K562 (cell line): ENCODE results near the gene BAIAP2L2. TPM values are rescaled to one million over a fixed set of nuclear protein-coding genes. Genes with fewer than 3 reads are reported as not detected.

Experiments
- ATAC-seq: fragments of 200-7000 bp; cut with Tn5 transposase; 3 replicates; pipeline ENCODE4 v1.9.1; 2020; ENCODE audit warnings: moderate library complexity
- BruUV-seq: library from RNA; stranded (reverse); fragments of 400-500 nt; replicated peaks from 2 replicates; lab custom pipeline; 2021; lab: Mats Ljungman, UMichigan
- CTCF ChIA-PET: fragments of 300-600 bp; formaldehyde crosslinking; extraction: SDS; loops from one replicate; lab custom pipeline; 2021; ENCODE audit warnings: low intra/inter-chr PET ratio; lab: Yijun Ruan, JAX
- POLR2A ChIA-PET: fragments of 300-600, 350-650 bp; sonication (Branson Sonifier 250); formaldehyde crosslinking; extraction: SDS; loops from one replicate; lab custom pipeline; 2021; ENCODE audit warnings: antibody characterized with exemption, inconsistent platforms; lab: Yijun Ruan, JAX
- DNase-seq, 4 experiments: peaks; one replicate each; pipeline versions ENCODE4 v3.0.0 to v3.0.0-alpha.2; 2011 to 2018; ENCODE audit warnings: low spot score in 3 of 4, mixed read lengths in 3 of 4; ENCODE audit errors: extremely low read depth in 1 of 4
- FAIRE-seq: peaks from 2 replicates; lab custom pipeline; 2011; peaks lifted over from hg19 to GRCh38; lab: Jason Lieb, UNC
- H2AFZ ChIP-seq: 2 replicates; pipeline ENCODE4 v1.6.0; 2011; ENCODE audit warnings: low read depth, low read length, control low read depth, inconsistent platforms
- H3K27ac ChIP-seq: fragments of 200-600 bp; 3 replicates; pipeline ENCODE4 v1.8.0; 2011; ENCODE audit warnings: low read depth, mild to moderate bottlenecking, control low read depth, inconsistent platforms, low read length, moderate library complexity, mixed read lengths; ENCODE audit errors: extremely low read depth
- H3K27me3 ChIP-seq, 2 experiments: fragments of 300-600 bp in 1 of 2; 2 replicates in 1 of 2; 3 replicates in 1 of 2; pipeline versions ENCODE4 v1.6.0 to v1.8.0; 2011; ENCODE audit warnings: inconsistent platforms in 2 of 2, low read length in 2 of 2, mild to moderate bottlenecking in 1 of 2, mixed read lengths in 1 of 2, moderate library complexity in 1 of 2; ENCODE audit not compliant: control insufficient read depth in 2 of 2, insufficient read depth in 2 of 2
- H3K36me3 ChIP-seq: fragments of 300-600 bp; 3 replicates; pipeline ENCODE4 v1.8.0; 2011; ENCODE audit warnings: mild to moderate bottlenecking, low read length, inconsistent platforms; ENCODE audit not compliant: control insufficient read depth, insufficient read depth
- H3K4me1 ChIP-seq, 2 experiments: fragments of 200-600 bp in 1 of 2; replicated peaks in 1 of 2; 2 replicates in 1 of 2; 3 replicates in 1 of 2; pipeline versions ENCODE4 v1.5.1 to v1.8.0; 2011; ENCODE audit warnings: inconsistent platforms in 2 of 2, low read length in 2 of 2, mild to moderate bottlenecking in 1 of 2, mixed read lengths in 1 of 2, moderate library complexity in 1 of 2; ENCODE audit not compliant: control insufficient read depth in 2 of 2, insufficient read depth in 2 of 2
- H3K4me2 ChIP-seq: 2 replicates; pipeline ENCODE4 v1.6.1; 2011; ENCODE audit warnings: low read length, control low read depth, inconsistent platforms, mixed read lengths; ENCODE audit not compliant: insufficient read depth
- H3K4me3 ChIP-seq: fragments of 200-600 bp; sonication (generic), shearing (Covaris generic); 2 replicates; pipeline ENCODE4 v1.5.1; 2016; ENCODE audit warnings: control low read depth, inconsistent platforms
- H3K79me2 ChIP-seq: fragments of 200-600 bp; 3 replicates; pipeline ENCODE4 v1.8.0; 2011; ENCODE audit warnings: low read length, inconsistent platforms; ENCODE audit not compliant: control insufficient read depth, insufficient read depth
- H3K9ac ChIP-seq, 2 experiments: 2 replicates each; pipeline versions ENCODE4 v1.6.0 to v1.6.1; 2011; ENCODE audit warnings: low read depth in 2 of 2, low read length in 2 of 2, control low read depth in 1 of 2, inconsistent platforms in 1 of 2, mild to moderate bottlenecking in 1 of 2, mixed read lengths in 1 of 2; ENCODE audit not compliant: insufficient read depth in 1 of 2
- H3K9me1 ChIP-seq: one replicate; pipeline ENCODE4 v1.6.0; 2011; ENCODE audit warnings: inconsistent platforms, mild to moderate bottlenecking, low read length, moderate library complexity; ENCODE audit not compliant: control insufficient read depth, insufficient read depth
- H3K9me3 ChIP-seq: replicated peaks from 2 replicates; pipeline ENCODE4 v1.5.1; 2011; ENCODE audit warnings: low read depth, low read length, inconsistent platforms; ENCODE audit not compliant: control insufficient read depth, insufficient read depth
- H4K20me1 ChIP-seq: replicated peaks from 2 replicates; pipeline ENCODE4 v1.6.1; 2011; ENCODE audit warnings: low read length, inconsistent platforms, mixed read lengths; ENCODE audit not compliant: control insufficient read depth, insufficient read depth
- BRD4 ChIP-seq: fragments of 200-600 bp; sonication (generic); IDR thresholded peaks from 2 replicates; pipeline ENCODE4 v1.6.1; 2017; ENCODE audit warnings: inconsistent platforms
- CAMTA2 ChIP-seq: fragments of 250-450 bp; sonication (Bioruptor Pico); conservative IDR thresholded peaks from 2 replicates; pipeline ENCODE4 v1.5.1; 2022
- CBFA2T3 ChIP-seq: fragments of 450-650 bp; IDR thresholded peaks from 2 replicates; pipeline ENCODE4 v1.6.1; 2017
- CBX5 ChIP-seq: IDR thresholded peaks from 2 replicates; pipeline ENCODE4 v1.6.1; 2014; ENCODE audit warnings: low read depth, borderline replicate concordance
- CHD4 ChIP-seq: fragments of 200-600 bp; sonication (generic); IDR thresholded peaks from 3 replicates; pipeline ENCODE4 v1.6.1; 2012; ENCODE audit warnings: low read depth, mild to moderate bottlenecking, mixed read lengths, low read length, inconsistent platforms; ENCODE audit not compliant: insufficient read depth, insufficient replicate concordance, poor library complexity, severe bottlenecking
- CTCFL ChIP-seq: IDR thresholded peaks from 2 replicates; pipeline ENCODE4 v1.6.1; 2011; ENCODE audit warnings: borderline replicate concordance, low read depth, mild to moderate bottlenecking, moderate library complexity, low read length; ENCODE audit not compliant: insufficient read depth, poor library complexity, severe bottlenecking
- ESRRA ChIP-seq: fragments of 450-650 bp; IDR thresholded peaks from 2 replicates; pipeline ENCODE4 v1.6.1; 2014; ENCODE audit warnings: low read depth, mild to moderate bottlenecking, moderate library complexity, borderline replicate concordance
- MBD1 ChIP-seq: fragments of 250-450 bp; sonication (Bioruptor Pico); IDR thresholded peaks from 2 replicates; pipeline ENCODE4 v1.8.0; 2022; ENCODE audit warnings: inconsistent platforms
- SMAD1 ChIP-seq: fragments of 150-350 bp; IDR thresholded peaks from 2 replicates; pipeline ENCODE4 v1.6.1; 2014; ENCODE audit warnings: low read length, low read depth; ENCODE audit not compliant: partially characterized antibody
- TOE1 ChIP-seq, 2 experiments: fragments of 450-650 bp in 1 of 2; sonication (generic) in 1 of 2; formaldehyde crosslinking in 1 of 2; IDR thresholded peaks; 2 replicates each; pipeline versions ENCODE4 v1.7.1 to v1.8.0; 2016 to 2022; ENCODE audit warnings: borderline replicate concordance in 2 of 2, mild to moderate bottlenecking in 2 of 2, antibody characterized with exemption in 1 of 2, inconsistent platforms in 1 of 2, low read depth in 1 of 2, missing genetic modification reagents in 1 of 2, moderate library complexity in 1 of 2
- U2AF2 ChIP-seq: fragments of 200-400 bp; formaldehyde crosslinking; optimal IDR thresholded peaks from 2 replicates; pipeline ENCODE3; 2017; ENCODE audit warnings: low read depth, mild to moderate bottlenecking, low read length
- ZNF134 ChIP-seq: fragments of 250-450 bp; sonication (Bioruptor Pico); conservative IDR thresholded peaks from 2 replicates; pipeline ENCODE4 v1.4.0; 2020
- ZNF280B ChIP-seq: fragments of 250-450 bp; sonication (Bioruptor Pico); IDR thresholded peaks from 2 replicates; pipeline ENCODE4 v1.5.1; 2021; ENCODE audit warnings: mild to moderate bottlenecking
- WGBS: fragments of 100-300 bp; shearing (Covaris generic); methylation state at CpG from one replicate; pipeline ENCODE4 v1.1.6; 2016; ENCODE audit warnings: low coverage, mixed read lengths; ENCODE audit not compliant: insufficient coverage; ENCODE audit errors: missing lambda C conversion rate; 5-methylcytosine and 5-hydroxymethylcytosine counted together
- in situ Hi-C: fragments of 300-500 bp; cut with MboI; formaldehyde crosslinking; loops from 4 replicates; pipeline ENCODE4 v1.15.0; 2018; ENCODE audit warnings: inconsistent platforms, mixed read lengths
- intact Hi-C: fragments of 100-400 bp; cut with micrococcal nuclease; formaldehyde crosslinking; loops from 2 replicates; pipeline ENCODE4 v1.14.2; 2022
- polyA plus RNA-seq, 8 experiments: library from polyadenylated mRNA; depleted of rRNA in 4 of 8; stranded (reverse) in 5 of 8; unstranded in 3 of 8; fragments of >200 nt; fragmentation: Nextera tagmentation in 2 of 8; fragmentation: Illumina TruSeq in 1 of 8; extraction: Ambion mirVana in 2 of 8; extraction: Trizol in 1 of 8; gene quantifications; 2 replicates each; pipeline versions ENCODE4 v1.2.1 to v1.2.3, GENCODE V29; 2011 to 2014; ENCODE audit warnings: inconsistent platforms in 1 of 8, missing spikeins in 1 of 8
- total RNA-seq, 7 experiments: library from RNA; depleted of rRNA in 6 of 7; stranded (reverse); fragments of >200 nt in 6 of 7; fragmentation: Illumina TruSeq in 2 of 7; extraction: Trizol in 2 of 7; gene quantifications; 2 replicates each; pipeline versions ENCODE4 v1.2.1 to v1.2.3, GENCODE V29; 2011 to 2021; ENCODE audit warnings: low replicate concordance in 1 of 7

The BAIAP2L2 gene
- total and polyA plus RNA-seq, 9 of the 15 experiments (the other 6 are each of a cell fraction or from before 2014, with no cell fraction given): 0.04 to 0.22 (median 0.07) TPM; not detected in 4

GRCh38 chr22:38109371-38110001, 998 bp downstream of the BAIAP2L2 start (continued):
- TF ChIP-seq TOE1 (IDR thresholded peaks at IDR 0.05; ENCODE audit: borderline replicate concordance) (no peak), TOE1 (CRISPR knock-in tag; IDR thresholded peaks at IDR 0.05; ENCODE audit: borderline replicate concordance, low read depth) (no peak), BRD4 (no peak), CBFA2T3 (no peak), CAMTA2 (CRISPR knock-in tag) (no peak), ESRRA (peak; percentile 46; the same call in 1 of the 2 replicates), CBX5 (no peak), U2AF2 (no peak), ZNF134 (CRISPR knock-in tag) (no peak)

GRCh38 chr22:38108561-38109319, 1.7 kb downstream of the BAIAP2L2 start:
- Histone ChIP-seq H3K4me1 (peaks cover 0 to 23% of the 10 kb centered on the region in 2 experiments; a peak in 4 of 5 replicates), H3K27me3 (no peaks in the 10 kb centered on the region), H3K27ac (no peak overlapping the region), H2AFZ (no peak overlapping the region), H3K9me3 (no peaks in the 10 kb centered on the region), H3K4me2 (no peak overlapping the region), H3K79me2 (no peaks in the 10 kb centered on the region), H3K4me3 (no peak overlapping the region), H3K9ac (no peak overlapping the region), H3K9me1 (no peaks in the 10 kb centered on the region), H3K36me3 (no peaks in the 10 kb centered on the region), H4K20me1 (no peaks in the 10 kb centered on the region)
- intact Hi-C loops: loop anchor here (10.0 kb wide), 1 partner anchor 466 kb away; the partner anchor contains the start of gene DMC1
- CTCF ChIA-PET: interaction anchor here (0.6 kb wide), 1 partner anchor 44 kb away, joined by 5 read pairs; no protein-coding TSS in a partner anchor
- 44% methylated on average over 7 of the region's 15 CpGs for WGBS
- DNase-seq: no peak
- ATAC-seq: no peak
- POLR2A ChIA-PET: interaction anchor here (0.6 to 1.1 kb wide), 2 partner anchors 18 to 380 kb away, joined by 3 to 5 read pairs; no protein-coding TSS in a partner anchor
- no TSS peak for BruUV-seq
- FAIRE-seq: no peak
- in situ Hi-C loops: loop anchor here (10.0 kb wide), 1 partner anchor 466 kb away; the partner anchor contains the start of gene DMC1
- TF ChIP-seq SMAD1 (no peak), CTCFL (no peak), CHD4 (no peak), MBD1 (CRISPR knock-in tag) (no peak), ZNF280B (CRISPR knock-in tag) (no peak)
